Trophoblast cell (in vitro differentiated cells and primary cell): ENCODE measurements around the gene TGIF1.

Experiments used
- DNase-seq, 2 donors: peaks; one replicate each; pipeline ENCODE4 v3.0.0-alpha.2; 2016
- H2AFZ ChIP-seq: 2 replicates; pipeline ENCODE4 v1.6.1; 2013; ENCODE audit warnings: low read length, moderate library complexity, mild to moderate bottlenecking; ENCODE audit not compliant: insufficient read depth, poor library complexity
- H2AK5ac ChIP-seq: 2 replicates; pipeline ENCODE4 v1.6.1; 2013; ENCODE audit warnings: mild to moderate bottlenecking, low read length
- H2BK120ac ChIP-seq: 2 replicates; pipeline ENCODE4 v1.6.1; 2013; ENCODE audit warnings: low read length, mild to moderate bottlenecking, moderate library complexity; ENCODE audit not compliant: insufficient read depth, poor library complexity
- H2BK12ac ChIP-seq: 2 replicates; pipeline ENCODE4 v1.6.1; 2013; ENCODE audit warnings: mild to moderate bottlenecking, low read length, moderate library complexity
- H2BK5ac ChIP-seq: 2 replicates; pipeline ENCODE4 v1.6.1; 2013; ENCODE audit warnings: low read length, low read depth, moderate library complexity, mild to moderate bottlenecking; ENCODE audit not compliant: poor library complexity
- H3K14ac ChIP-seq: 2 replicates; pipeline ENCODE4 v1.6.1; 2013; ENCODE audit warnings: mild to moderate bottlenecking, low read length
- H3K18ac ChIP-seq: 2 replicates; pipeline ENCODE4 v1.6.1; 2013; ENCODE audit warnings: mild to moderate bottlenecking, low read length
- H3K23ac ChIP-seq: 2 replicates; pipeline ENCODE4 v1.6.1; 2013; ENCODE audit warnings: low read length
- H3K27ac ChIP-seq: 2 replicates; pipeline ENCODE4 v1.5.1; 2013; ENCODE audit warnings: low read depth, mild to moderate bottlenecking, inconsistent platforms, low read length, moderate library complexity
- H3K27me3 ChIP-seq: 2 replicates; pipeline ENCODE4 v1.6.1; 2013; ENCODE audit warnings: inconsistent platforms, mild to moderate bottlenecking, low read length, moderate library complexity; ENCODE audit not compliant: insufficient read depth
- H3K36me3 ChIP-seq, 2 experiments: 1 replicate in 1 of 2; 2 replicates in 1 of 2; pipeline ENCODE4 v1.6.1; 2013; ENCODE audit warnings: low read length in 2 of 2, mild to moderate bottlenecking in 2 of 2, moderate library complexity in 1 of 2; ENCODE audit not compliant: insufficient read depth in 2 of 2, control insufficient read depth in 1 of 2
- H3K4ac ChIP-seq: 2 replicates; pipeline ENCODE4 v1.6.1; 2013; ENCODE audit warnings: low read depth, mild to moderate bottlenecking, low read length, moderate library complexity
- H3K4me1 ChIP-seq, 2 experiments: 1 replicate in 1 of 2; 2 replicates in 1 of 2; pipeline ENCODE4 v1.6.1; 2013; ENCODE audit warnings: low read length in 2 of 2, mild to moderate bottlenecking in 2 of 2, moderate library complexity in 1 of 2; ENCODE audit not compliant: insufficient read depth in 2 of 2, control insufficient read depth in 1 of 2
- H3K4me2 ChIP-seq: 2 replicates; pipeline ENCODE4 v1.6.1; 2013; ENCODE audit warnings: inconsistent platforms, mild to moderate bottlenecking, low read length, moderate library complexity
- H3K4me3 ChIP-seq: 2 replicates; pipeline ENCODE4 v1.5.1; 2013; ENCODE audit warnings: mild to moderate bottlenecking, low read depth, low read length, inconsistent platforms
- H3K79me1 ChIP-seq: one replicate; pipeline ENCODE4 v1.6.1; 2013; ENCODE audit warnings: low read length
- H3K79me2 ChIP-seq: 2 replicates; pipeline ENCODE4 v1.6.1; 2013; ENCODE audit warnings: low read length, mild to moderate bottlenecking; ENCODE audit not compliant: control insufficient read depth, insufficient read depth, poor library complexity
- H3K9ac ChIP-seq: 2 replicates; pipeline ENCODE4 v1.6.1; 2013; ENCODE audit warnings: mild to moderate bottlenecking, low read length
- H3K9me3 ChIP-seq: 2 replicates; pipeline ENCODE4 v1.6.1; 2013; ENCODE audit warnings: low read depth, mild to moderate bottlenecking, control low read depth, inconsistent platforms, low read length; ENCODE audit not compliant: insufficient read depth
- H4K12ac ChIP-seq: 2 replicates; pipeline ENCODE4 v1.6.1; 2013; ENCODE audit warnings: low read depth, mild to moderate bottlenecking, low read length, moderate library complexity
- H4K8ac ChIP-seq: 2 replicates; pipeline ENCODE4 v1.6.1; 2013; ENCODE audit warnings: low read depth, mild to moderate bottlenecking, low read length, moderate library complexity
- H4K91ac ChIP-seq: one replicate; pipeline ENCODE4 v1.6.1; 2013; ENCODE audit warnings: low read depth, mild to moderate bottlenecking, low read length, moderate library complexity
- WGBS: extraction: QIAGEN DNeasy Blood & Tissue Kit; methylation state at CpG from one replicate; pipeline ENCODE4 v1.1.7; 2013; ENCODE audit warnings: missing lambda C conversion rate; ENCODE audit not compliant: insufficient read length, insufficient coverage; ENCODE audit errors: extremely low coverage; 5-methylcytosine and 5-hydroxymethylcytosine counted together

Gene TGIF1

DNA sequence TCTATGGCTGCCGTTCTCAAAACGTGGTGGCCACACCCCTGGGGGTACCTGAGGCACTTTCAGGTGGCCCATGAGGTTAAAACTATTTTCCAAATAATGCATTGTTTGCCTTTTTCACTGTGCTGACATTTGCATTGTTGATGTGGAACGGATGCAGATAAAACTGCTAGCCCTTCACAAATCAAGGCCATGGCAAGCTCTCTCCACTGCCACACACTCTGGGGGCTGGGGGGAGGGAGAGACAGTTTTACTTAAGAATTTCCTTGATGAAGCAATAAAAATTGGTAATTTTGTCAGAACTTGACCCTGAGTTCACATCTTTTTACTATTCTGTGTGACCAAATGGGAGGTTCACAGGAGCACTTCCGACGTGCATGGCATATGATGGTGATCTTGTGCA lies 22.0 kb upstream of the TGIF1 start:
- Histone ChIP-seq H3K23ac (no peak overlapping the region), H4K8ac (no peak overlapping the region), H2BK5ac (no peak overlapping the region), H2AFZ (no peak overlapping the region), H3K4me2 (no peak overlapping the region), H3K9ac (no peak overlapping the region), H2BK120ac (no peak overlapping the region), H3K4ac (no peak overlapping the region), H3K9me3 (no peaks in the 10 kb centered on the region), H4K91ac (no peak overlapping the region), H3K27me3 (no peaks in the 10 kb centered on the region), H4K12ac (no peak overlapping the region), H3K36me3 (peaks cover 0 to 3% of the 10 kb centered on the region in 2 experiments), H3K14ac (no peak overlapping the region), H3K27ac (no peak overlapping the region), H2BK12ac (no peak overlapping the region), H2AK5ac (no peak overlapping the region), H3K4me1 (no peaks in the 10 kb centered on the region), H3K79me1 (no peaks in the 10 kb centered on the region), H3K18ac (no peak overlapping the region), H3K4me3 (no peak overlapping the region), H3K79me2 (no peaks in the 10 kb centered on the region)
- WGBS, result no CpG with 5 or more reads among the region's 5 CpGs
- DNase-seq, result no peak

DNA sequence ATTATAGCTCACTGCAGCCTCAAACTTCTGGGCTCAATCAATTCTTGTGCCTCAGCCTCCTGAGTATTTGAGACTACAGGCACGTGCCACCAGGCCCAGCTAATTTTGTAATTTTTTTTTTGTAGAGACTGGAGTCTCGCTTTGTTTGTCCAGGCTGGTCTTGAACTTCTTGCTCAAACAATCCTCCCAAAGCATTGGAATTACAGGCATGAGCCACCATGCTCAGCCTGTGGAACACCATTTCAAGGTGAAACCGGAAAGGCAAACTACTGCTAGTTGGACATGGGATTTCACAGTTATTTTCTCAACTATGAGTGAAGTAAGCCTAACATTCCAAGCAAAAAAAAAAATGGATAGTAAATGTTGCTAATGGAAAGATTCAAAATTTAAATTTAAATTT lies 20.9 kb upstream of the TGIF1 start:
- no peaks in the 10 kb centered on the region for H3K79me2 ChIP-seq
- H3K9ac ChIP-seq, result no peak overlapping the region
- no peak overlapping the region for H3K14ac ChIP-seq
- DNase-seq, result peak; percentile 30 to 80
- no peak overlapping the region for H3K4ac ChIP-seq
- no peak overlapping the region for H3K4me3 ChIP-seq
- H3K9me3 ChIP-seq, result no peaks in the 10 kb centered on the region
- H2AK5ac ChIP-seq, result no peak overlapping the region
- H2BK12ac ChIP-seq, result no peak overlapping the region
- WGBS, result no CpG with 5 or more reads among the region's 3 CpGs
- H3K23ac ChIP-seq, result no peak overlapping the region
- H4K91ac ChIP-seq, result no peak overlapping the region
- H4K8ac ChIP-seq, result no peak overlapping the region
- H3K4me2 ChIP-seq, result no peak overlapping the region
- H3K79me1 ChIP-seq, result no peaks in the 10 kb centered on the region
- no peak overlapping the region for H4K12ac ChIP-seq
- no peak overlapping the region for H3K27ac ChIP-seq
- no peak overlapping the region for H2BK120ac ChIP-seq
- H3K18ac ChIP-seq, result no peak overlapping the region
- H3K4me1 ChIP-seq, result no peaks in the 10 kb centered on the region
- no peak overlapping the region for H2BK5ac ChIP-seq
- H2AFZ ChIP-seq, result no peak overlapping the region
- peaks cover 0 to 3% of the 10 kb centered on the region in 2 experiments for H3K36me3 ChIP-seq
- no peaks in the 10 kb centered on the region for H3K27me3 ChIP-seq

DNA sequence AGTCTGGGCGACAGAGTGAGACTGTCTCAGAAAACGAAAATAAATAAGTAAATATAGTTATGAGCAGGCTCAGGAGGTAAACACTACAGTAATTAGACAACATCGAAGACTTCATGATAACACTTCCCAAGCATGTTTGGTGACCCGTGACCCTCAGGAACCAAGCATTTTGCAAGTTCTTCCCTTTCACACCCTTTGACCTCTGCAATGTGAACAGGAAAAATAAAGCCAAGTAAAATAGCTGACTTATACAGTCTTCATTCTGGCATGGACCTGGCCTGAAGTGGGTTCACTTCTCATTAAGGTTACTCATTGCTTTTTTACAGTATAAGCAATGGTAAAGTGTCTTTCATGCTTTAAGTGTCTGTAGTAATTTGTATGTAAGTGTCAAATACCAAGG lies 15.3 kb upstream of the TGIF1 start:
- no peak overlapping the region for H3K4me2 ChIP-seq
- H3K9me3 ChIP-seq, result no peaks in the 10 kb centered on the region
- no peak overlapping the region for H3K4me3 ChIP-seq
- H3K36me3 ChIP-seq, result no peaks in the 10 kb centered on the region
- H4K12ac ChIP-seq, result no peak overlapping the region
- no CpG with 5 or more reads among the region's 4 CpGs for WGBS
- no peak overlapping the region for H4K91ac ChIP-seq
- no peak overlapping the region for H2AK5ac ChIP-seq
- H3K79me2 ChIP-seq, result no peaks in the 10 kb centered on the region
- no peak overlapping the region for H2AFZ ChIP-seq
- DNase-seq, result peak in 1 of 2 donors; percentile 34
- H3K4ac ChIP-seq, result no peak overlapping the region
- no peak overlapping the region for H3K9ac ChIP-seq
- H2BK120ac ChIP-seq, result no peak overlapping the region
- no peaks in the 10 kb centered on the region for H3K27me3 ChIP-seq
- no peaks in the 10 kb centered on the region for H3K79me1 ChIP-seq
- H3K18ac ChIP-seq, result no peak overlapping the region
- H3K14ac ChIP-seq, result no peak overlapping the region
- no peak overlapping the region for H3K23ac ChIP-seq
- H2BK12ac ChIP-seq, result no peak overlapping the region
- no peak overlapping the region for H2BK5ac ChIP-seq
- no peak overlapping the region for H3K27ac ChIP-seq
- H4K8ac ChIP-seq, result no peak overlapping the region
- H3K4me1 ChIP-seq, result no peaks in the 10 kb centered on the region

DNA sequence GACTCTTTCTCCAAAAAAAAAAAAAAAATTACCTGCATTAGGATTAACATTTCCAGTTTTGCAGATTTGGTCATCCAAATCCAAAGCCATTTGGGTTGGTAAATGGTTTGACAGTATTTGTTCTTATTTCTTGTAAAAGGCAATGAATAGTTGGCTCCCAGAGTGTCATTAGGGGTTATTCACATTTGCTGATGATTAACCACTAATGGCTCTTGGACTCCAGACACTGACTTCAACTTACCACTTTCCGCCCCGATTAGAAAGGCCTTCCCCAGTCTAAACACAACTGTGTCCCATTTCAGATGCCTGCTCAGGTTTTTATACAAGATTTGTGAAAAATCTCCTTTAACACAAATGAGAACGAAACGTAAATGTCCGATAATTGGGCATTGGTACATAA lies 9.6 kb upstream of the TGIF1 start:
- H3K23ac ChIP-seq, result no peak overlapping the region
- H3K9ac ChIP-seq, result no peak overlapping the region
- no peak overlapping the region for H3K14ac ChIP-seq
- H3K79me1 ChIP-seq, result no peaks in the 10 kb centered on the region
- no peak overlapping the region for H2BK12ac ChIP-seq
- no peak overlapping the region for H2BK120ac ChIP-seq
- peaks cover 0 to 2% of the 10 kb centered on the region in 2 experiments for H3K4me1 ChIP-seq
- H2AFZ ChIP-seq, result no peak overlapping the region
- H3K4me3 ChIP-seq, result no peak overlapping the region
- no CpG with 5 or more reads among the region's 5 CpGs for WGBS
- H4K12ac ChIP-seq, result no peak overlapping the region
- H3K9me3 ChIP-seq, result no peaks in the 10 kb centered on the region
- H2BK5ac ChIP-seq, result no peak overlapping the region
- H3K18ac ChIP-seq, result no peak overlapping the region
- no peak overlapping the region for H4K8ac ChIP-seq
- no peaks in the 10 kb centered on the region for H3K79me2 ChIP-seq
- H2AK5ac ChIP-seq, result no peak overlapping the region
- no peak overlapping the region for H3K4ac ChIP-seq
- no peak overlapping the region for H3K4me2 ChIP-seq
- H4K91ac ChIP-seq, result no peak overlapping the region
- H3K27me3 ChIP-seq, result no peaks in the 10 kb centered on the region
- DNase-seq, result no peak
- H3K36me3 ChIP-seq, result peaks cover 0 to 2% of the 10 kb centered on the region in 2 experiments
- no peak overlapping the region for H3K27ac ChIP-seq
